Measurements from ENCODE around the gene ADAM12. TPM values are rescaled to one million over a fixed set of nuclear protein-coding genes. Genes with fewer than 3 reads are reported as not detected.
"Not testable (repeated sequence)": the region's sequence is repeated elsewhere in the genome, so short reads cannot be mapped to it uniquely, and the experiment has no call there.

ADAM12 gene
- total RNA-seq, 1 experiment from 2014 or later: 21.2 TPM

DNA sequence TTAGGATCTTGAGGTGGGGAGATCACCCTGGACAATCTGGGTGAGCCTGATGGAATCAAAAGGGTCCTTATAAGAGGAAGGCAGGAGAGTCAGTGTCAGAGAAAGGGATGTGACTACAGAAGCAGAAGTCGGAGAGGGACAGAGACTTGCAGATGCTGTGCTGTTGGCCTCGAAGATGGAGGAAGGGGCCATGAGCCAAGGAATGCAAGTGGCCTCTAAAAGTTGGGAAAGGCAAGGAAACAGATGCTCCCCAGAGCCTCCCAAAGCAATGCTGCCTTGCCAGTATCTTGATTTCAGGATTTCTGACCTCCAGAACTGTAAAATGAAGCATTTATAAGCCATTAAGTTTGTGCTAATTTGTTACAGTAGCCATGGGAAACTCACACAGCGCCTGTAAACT, 326.8 kb downstream of the ADAM12 start:
- DNase-seq (ENCODE audit: low read depth): no peak

DNA sequence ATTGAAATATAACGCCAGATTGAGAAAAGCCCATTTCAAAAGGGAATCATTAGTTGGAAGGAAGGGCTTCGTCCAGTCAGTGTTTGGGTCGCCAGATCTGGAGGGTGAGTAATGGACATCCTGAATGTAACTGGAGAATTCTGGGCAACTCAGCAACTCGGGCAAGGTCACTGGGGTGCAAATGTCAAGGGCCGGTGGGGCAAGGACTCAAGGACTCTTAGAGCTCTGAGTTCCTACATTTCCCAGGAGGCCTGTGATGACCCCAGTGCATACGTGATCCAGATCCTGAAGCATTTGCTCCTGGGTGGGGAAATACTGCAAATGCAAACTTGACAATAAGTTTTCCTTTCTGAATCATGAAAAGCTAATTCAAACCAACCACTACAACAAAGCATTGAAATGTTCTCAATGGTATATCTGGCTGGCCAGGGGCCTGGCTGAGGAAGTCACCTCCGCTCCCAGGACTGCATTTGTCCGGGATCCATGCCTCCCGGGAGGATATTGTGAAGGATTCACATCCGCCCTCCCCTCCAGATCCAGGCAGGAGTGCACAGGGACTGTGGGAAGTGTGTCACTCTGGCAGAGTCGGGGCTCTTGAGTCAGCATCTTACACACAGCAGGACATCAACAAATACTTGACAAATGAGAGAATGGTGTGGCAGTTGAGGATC, 327.9 kb downstream of the ADAM12 start:
- DNase-seq (ENCODE audit: low read depth): peak; percentile 87

DNA sequence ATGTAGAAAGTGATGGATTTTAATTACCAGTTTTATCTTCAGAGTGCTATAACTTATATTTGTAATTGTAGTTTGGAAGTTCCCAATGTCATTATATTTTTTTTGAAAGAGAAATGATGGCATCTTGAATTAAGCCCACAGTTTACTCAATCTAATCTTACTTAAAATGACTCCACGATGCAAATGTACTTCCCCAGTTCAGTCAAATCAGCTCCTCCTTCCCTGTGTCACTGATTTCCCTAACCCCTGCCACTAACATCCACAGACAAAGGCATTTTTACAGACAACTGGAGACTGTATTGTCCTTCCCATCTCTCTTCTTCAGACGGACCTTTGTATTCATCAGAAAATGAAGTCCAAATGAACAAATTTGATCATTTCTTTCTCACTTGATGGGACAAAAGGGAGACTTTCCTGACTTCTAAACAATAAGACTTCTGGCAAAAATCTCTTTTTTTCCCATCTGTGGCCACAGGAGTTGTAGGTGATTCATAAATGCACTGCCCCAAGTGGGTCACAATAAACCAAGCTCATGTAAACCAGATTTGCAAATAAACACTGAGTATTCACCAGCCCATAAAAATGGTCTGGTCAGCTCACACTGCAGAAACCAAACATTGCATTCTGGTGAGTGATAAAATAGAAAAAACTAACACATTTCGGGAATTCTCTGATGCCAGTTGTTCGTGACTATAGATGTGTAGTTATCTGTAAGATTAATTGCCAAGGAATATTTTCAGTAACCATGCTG, 329.0 kb downstream of the ADAM12 start:
- peak; percentile 95 for DNase-seq (ENCODE audit: low read depth)

DNA sequence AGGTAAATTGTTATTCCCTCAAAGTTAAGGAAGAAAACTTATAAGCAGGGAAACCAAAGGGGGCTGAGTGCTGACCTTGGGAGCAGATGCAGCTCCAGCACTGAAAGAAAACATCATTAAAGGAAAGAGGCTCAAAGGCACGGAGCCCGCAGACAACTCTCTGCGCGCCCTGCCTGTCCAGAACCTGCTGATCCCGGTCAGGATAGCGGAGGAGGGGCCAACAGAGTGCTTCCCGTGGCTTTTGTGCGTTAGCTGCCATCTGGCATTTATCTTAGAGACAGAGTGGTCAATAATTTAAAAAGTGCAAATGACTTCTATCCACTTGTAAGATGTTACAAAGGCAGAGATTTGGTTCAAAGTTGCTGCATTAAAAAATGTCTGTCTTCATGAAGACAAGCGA, 329.8 kb downstream of the ADAM12 start:
- DNase-seq (ENCODE audit: low read depth): no peak

DNA sequence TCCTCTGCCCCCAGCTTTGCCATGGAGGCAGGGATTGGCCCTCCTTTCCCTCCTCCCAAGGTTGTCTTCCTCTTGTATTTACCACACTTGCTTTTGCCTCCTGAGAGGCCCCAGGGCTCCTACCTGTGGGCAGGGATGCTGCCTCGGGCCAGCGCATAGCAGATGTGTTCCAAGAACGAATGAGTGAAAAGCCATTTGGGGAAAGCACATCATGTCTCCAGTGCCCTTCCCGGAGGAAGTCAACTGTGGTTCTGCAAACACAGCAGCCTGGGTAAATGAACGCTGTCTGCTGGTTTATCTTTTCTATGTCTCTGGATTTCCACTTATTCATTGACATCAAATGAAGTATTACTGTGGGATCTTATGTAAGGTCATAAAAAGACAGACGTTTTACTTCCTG, 330.2 kb downstream of the ADAM12 start:
- DNase-seq (ENCODE audit: low read depth): no peak

DNA sequence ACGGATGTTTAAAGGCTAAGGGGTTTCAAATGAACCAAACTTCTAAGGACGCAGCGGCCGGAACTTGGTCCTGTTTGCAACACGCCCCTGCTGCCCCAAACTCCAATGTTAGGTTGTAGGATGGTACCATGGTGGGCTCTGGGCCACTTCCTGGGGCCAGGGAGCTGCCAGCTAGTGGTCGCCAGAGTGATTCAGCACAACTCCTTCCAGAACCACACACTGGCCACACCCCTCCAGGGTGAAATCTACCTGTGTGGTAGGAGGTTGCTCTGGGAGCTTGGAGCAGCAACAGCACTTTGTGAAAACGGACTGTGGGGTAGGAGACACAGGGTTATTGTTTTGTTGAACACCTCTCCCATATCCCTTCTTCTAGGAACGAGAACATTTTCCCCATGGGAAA, 330.8 kb downstream of the ADAM12 start:
- DNase-seq (ENCODE audit: low read depth): no peak

DNA sequence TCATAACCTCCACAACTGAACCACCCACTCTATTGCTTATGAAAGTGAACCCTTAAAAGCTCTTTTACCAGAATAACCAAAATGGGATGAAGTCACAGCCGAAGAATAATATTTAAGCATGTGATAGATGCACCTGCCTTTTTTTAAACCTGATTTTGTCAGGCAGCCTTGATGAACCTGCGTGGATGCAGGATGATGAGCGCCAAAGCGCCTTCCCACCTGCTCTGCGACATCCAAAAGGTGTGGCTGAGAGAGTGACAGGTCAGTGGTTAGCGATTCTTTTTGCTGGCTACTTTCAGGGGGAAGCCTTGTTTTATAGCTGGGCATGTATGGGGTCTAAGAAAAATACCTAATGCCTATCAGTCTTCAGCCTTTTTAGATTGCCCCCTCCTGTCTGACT, 334.1 kb downstream of the ADAM12 start:
- no peak for DNase-seq (ENCODE audit: low read depth)

DNA sequence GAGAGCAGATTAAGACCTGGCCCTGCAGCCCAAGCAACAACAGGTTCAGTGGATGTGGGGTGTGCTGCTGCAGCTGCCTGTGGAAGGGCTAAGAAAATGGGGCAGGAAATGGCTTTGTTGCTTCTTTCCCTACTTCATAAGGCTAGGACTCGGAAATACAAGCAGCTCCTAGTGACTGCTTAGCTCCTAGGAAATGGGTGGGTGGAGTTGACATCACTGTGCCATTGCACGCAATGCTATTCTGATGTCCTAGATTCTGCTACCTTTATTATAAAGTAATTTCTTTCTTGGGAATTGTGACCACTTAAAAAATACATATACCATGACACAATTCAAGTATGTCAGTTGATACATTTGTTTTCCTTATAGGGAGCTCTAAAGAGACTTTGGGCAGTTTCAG, 336.1 kb downstream of the ADAM12 start:
- DNase-seq (ENCODE audit: low read depth): no peak

DNA sequence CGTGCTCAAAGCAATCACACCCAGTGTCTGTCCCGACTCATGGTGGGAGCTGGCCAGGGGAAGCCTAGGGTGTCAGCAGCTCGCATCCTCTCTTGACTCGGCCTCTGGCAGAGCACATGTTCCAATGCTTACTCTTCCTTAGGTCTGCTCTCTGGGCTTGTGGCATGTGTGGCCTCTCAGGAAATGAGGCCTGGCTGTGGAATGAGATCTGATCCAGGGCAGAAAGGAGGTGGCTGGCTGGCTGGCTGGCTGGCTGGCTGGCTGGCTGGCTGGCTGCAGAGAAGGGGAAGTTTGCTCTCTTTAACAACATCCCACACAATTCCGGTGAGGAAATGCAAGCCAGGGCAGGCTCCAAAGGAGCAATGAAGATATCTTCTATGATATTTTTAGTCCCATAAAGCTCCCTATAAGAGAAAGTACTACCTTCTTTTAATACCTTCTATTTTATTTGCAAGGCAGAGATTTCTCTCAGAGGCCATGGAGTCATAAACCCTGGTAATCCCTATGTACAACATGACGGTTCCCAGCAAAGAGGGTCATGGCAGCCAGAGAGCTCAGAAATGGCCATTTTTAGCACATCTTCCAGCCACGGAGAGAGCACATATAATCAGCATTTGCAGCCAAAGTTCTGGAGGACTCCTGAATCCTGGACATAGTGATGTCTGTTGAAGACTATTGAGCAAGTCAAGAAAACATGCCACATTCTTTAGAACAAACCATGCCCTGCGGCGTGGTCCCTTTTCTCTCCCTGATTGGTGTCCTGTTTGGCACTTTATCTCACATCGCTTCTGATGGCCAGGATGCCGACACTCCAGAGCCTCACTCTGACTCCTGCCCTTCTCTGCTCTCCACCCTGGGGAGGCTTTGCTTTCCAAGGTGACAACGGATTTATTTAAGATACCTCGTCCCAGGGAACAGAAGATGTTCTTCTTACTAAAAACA, 338.2 kb downstream of the ADAM12 start:
- DNase-seq (ENCODE audit: low read depth): peak; percentile 31

DNA sequence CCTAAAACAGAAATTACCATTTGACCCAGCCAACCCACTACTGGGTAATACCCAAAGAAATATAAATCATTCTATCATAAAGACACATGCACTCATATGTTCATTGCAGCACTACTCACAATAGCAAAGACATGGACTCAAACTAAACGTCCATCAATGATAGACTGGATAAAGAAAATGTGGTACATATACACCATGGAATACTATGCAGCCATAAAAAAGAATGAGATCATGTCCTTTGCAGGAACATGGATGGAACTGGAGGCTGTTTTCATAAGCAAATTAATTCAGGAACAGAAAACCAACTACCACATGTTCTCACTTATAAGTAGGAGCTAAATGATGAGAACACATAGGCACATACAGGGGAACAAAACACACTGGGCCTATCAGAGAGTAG, 340.5 kb downstream of the ADAM12 start:
- not testable (repeated sequence) for DNase-seq (ENCODE audit: low read depth)

DNA sequence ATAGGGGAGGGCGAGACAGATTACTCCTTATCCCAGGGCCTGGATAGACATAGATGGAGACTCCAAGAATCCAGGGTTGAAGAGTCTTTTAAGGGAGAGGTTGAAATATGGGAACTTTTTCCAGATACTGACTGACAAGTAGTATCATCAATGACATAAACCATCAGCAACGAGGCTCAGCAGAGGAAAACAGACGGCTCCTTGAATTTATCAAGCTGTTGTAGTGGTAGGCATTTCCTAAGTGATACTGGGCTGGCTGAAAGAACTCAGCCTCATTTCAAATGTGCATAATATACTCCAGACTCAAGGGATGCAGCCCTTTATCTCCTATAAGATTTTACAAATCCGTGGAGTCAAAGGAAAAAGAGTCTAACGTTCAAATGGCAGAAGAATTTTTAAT, 341.4 kb downstream of the ADAM12 start:
- no peak for DNase-seq (ENCODE audit: low read depth)

DNA sequence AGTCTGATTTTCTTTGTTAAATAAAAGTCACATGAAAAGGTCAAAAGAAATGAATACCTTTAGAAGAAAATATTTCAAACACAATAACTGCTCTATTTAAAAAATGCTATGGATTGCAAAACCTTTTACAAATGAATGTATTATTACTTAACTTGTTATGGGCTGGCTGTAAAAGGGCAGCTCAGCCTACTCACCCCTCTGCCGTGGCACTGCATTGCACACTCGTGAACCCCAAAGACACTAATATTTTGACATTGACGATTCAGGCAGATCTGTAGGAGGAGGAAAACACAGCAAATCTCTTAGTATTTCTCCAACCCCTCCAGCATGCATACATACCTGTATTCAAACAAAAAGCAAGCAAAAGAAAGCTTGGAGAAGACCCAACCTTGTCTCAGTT, 342.4 kb downstream of the ADAM12 start:
- DNase-seq (ENCODE audit: low read depth): no peak

DNA sequence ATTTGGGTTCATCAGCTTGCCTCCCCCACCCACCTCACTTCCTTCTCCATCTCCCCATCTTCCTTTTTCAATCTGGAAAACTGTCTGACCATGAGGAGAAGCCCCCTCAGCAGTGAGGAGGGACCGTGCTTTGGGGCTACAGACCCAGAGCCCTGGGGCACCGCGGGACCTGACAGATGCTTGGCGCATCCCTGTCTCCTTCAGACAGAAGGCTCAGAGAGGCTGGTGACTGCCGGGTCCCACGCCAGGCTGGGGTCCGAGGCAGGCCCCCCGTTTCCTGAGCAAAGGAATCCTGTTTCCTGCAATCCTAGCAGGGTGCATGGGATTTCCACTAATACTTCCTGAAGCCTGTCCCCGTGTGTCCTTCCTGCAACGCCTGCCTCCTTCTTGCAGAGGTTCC, 344.9 kb downstream of the ADAM12 start:
- DNase-seq (ENCODE audit: low read depth): no peak

DNA sequence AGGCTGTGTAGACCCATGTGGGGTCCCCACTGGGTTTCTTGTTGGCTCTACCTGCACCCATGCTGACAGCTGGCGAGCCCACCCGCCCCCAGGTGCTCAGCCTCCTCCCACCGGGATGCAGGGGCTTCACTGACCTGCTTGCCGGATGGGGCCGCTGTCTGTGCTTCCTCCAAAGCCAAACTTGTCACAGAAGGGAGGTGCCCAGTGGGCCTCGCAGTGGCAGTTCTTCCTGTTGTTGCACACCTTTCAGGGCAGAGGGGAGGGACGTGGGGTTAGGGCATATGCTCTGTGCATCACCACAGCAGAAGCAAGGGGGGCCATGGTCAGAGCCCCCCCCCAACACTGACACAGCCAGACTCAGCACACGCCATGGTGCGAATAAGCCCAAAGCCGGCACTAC, 345.4 kb downstream of the ADAM12 start:
- DNase-seq (ENCODE audit: low read depth): no peak

DNA sequence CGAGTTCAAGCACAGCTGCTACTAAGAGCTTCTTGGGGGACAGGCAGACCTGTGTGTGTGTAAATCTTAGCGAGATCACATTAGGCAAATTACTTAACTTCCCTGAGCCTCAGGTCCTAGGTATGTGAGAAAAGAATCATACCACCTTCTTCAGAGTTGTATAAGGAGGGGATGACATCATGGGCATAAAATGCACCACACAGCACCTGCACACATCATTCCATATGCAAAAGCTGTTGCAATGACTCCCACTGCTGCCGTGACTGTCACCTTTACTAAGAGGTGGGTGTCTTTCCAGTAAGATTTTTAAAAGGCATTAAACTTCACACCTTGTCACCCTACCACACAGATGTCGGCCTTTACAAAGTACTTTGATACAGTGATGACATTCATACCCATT, 345.9 kb downstream of the ADAM12 start:
- DNase-seq (ENCODE audit: low read depth): no peak

DNA sequence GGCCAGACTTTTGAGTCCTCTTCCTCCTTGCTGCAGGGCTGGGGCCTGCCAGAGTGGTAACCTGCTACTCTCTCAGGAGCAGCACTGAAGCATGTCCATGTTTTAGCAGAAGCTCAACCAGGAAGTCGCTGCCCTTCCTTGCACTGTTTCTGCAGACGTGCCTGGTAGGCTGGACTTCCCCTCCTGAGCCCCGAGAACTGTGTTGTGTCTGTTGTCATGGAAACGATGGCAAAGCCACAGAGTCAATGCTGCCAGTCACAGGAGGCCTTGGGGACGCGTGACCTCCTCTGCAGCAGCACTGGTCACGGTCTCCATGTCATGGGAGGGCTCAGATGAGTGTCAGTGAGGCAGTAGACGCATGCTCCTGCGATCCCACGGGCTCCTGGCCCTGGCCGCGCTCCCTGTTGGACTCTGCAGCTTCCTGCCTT, 346.5 kb downstream of the ADAM12 start:
- DNase-seq (ENCODE audit: low read depth): peak; percentile 66

DNA sequence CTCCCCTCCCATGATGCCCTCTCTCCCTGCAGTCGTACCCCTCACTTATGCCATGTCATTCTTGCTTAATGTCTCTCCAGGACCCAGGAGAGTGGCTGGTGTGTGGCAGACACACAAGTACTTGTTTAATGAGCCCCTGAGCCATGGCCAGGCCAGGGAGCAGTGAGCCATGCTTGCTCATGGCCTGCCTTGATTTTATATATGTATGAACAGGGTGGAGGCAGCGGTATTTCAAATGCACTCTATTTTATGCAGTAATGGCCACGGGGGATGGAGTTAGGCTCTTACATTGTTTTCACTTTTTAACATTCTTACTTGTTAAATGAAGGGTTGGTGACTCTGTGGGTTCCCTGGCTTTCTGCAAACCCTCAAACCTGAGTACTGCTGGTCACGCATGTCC, 347.2 kb downstream of the ADAM12 start:
- DNase-seq (ENCODE audit: low read depth): no peak

DNA sequence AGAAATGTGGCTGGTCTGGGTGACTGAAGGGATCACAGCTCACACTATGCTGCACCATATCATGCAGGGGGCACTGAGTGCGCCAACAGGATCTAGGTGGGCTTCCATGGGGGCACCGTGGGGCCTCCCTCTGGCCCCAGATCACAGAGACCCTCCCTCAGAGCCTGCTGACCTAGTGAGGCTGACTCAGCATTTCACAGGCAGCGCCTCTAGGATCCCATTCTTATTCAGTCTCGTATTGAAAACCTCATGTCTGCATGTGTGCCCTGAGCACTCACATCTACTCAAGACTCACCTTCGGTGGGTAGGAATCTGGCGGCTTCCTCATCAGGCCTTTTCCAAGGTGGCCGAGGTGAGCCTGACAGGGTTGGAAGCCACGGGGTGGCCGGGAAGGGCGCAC, 350.3 kb downstream of the ADAM12 start:
- DNase-seq (ENCODE audit: low read depth): no peak

DNA sequence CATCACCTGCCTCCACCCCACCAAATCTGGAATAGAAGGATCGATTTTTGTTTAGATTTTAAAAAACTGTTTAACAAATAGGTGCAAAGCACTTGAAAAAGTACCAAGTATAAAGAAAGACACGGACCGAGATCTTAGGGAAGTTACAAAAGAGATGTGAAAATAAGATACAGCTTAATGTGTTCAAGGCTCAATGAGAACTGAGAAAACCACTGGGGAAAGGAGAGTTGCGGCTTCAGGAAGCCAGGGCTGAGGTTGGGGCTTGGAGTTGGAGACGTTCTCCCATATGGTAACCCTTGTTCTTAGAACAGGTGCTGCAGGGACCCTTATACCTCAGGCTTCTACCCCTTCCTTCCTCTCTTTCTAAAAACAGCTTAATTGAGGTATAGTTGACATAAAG, 351.8 kb downstream of the ADAM12 start:
- DNase-seq (ENCODE audit: low read depth): no peak

DNA sequence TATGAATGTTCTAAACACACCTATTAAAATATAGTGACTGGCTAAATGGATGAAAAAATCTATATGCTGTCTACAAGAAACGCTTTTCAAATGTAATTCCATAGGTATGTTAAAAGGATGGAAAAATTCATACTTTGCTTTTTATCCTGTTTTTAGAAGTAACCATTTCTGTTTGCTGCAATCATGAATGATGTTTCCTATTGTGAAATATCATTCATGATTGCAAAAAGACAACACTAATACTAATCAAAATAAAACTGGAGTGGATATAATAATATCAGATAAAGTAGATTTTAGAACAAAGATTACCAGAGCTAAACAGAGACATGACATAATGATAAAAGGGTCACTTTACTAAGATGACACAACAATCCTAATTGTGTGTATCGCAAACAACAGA, 353.7 kb downstream of the ADAM12 start:
- no peak for DNase-seq (ENCODE audit: low read depth)

DNA sequence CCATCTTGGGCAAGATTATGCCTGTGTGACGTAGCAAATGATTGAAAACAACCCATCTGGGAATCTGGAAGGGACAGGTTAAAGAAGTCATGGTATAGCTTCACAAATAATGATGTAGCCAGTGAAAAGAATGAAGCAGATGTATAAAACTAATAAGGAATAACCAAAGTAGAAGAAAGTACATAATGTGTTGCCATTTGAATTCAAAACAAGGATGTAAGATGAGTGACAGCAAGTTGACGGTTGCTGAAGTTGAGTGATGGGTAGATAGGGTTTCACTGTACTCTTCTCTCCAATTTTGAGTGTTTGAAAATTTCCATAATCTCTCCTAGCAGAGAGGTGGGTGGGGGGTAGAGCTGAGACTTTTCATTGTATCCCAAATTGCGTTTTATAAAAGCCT, 358.3 kb downstream of the ADAM12 start:
- DNase-seq (ENCODE audit: low read depth): no peak

DNA sequence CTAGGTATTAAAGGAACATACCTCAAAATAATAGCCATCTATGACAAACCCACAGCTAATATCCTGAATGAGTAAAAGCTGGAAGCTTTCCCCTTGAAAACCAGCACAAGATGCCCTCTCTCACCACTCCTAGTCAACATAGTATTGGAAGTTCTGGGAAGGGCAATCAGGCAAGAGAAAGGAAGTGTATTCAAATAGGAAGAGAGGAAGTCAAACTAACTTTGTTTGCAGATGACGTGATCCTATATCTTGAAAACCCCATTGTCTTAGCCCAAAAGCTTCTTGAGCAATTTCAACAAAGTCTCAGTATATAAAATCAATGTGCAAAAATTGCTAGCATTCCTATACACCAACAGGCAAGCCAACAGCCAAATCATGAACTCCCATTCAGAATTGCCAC, 360.6 kb downstream of the ADAM12 start:
- no peak for DNase-seq (ENCODE audit: low read depth)
